Activated T-helper 17 cell treated with anti-CD3 and anti-CD28 coated beads, Interleukin-2, amount 50 U/mL, for 72 hours (primary cell): Measurements from ENCODE around the gene RNASE13. TPM values are rescaled to one million over a fixed set of nuclear protein-coding genes. Genes with fewer than 3 reads are reported as not detected.
A peak's percentile ranks its signal among the peaks of the same experiment; 100 is the strongest.
"Not testable (repeated sequence)": the region's sequence is repeated elsewhere in the genome, so short reads cannot be mapped to it uniquely, and the experiment has no call there.

Experiments used
- ATAC-seq: fragments of 150-1000 bp; cut with Tn5 transposase; replicated peaks from 2 replicates; pipeline ENCODE4 v1.10.0; 2021; ENCODE audit warnings: mild to moderate bottlenecking, moderate library complexity
- H3K27ac Mint-ChIP-seq: one replicate; pipeline ENCODE4 v1.8.0; 2022; ENCODE audit warnings: mixed read lengths
- H3K27me3 Mint-ChIP-seq: one replicate; pipeline ENCODE4 v1.8.0; 2022; ENCODE audit warnings: mixed read lengths
- H3K36me3 Mint-ChIP-seq: one replicate; pipeline ENCODE4 v1.8.0; 2022; ENCODE audit warnings: low read depth, mild to moderate bottlenecking, mixed read lengths
- H3K4me1 Mint-ChIP-seq: one replicate; pipeline ENCODE4 v1.8.0; 2022; ENCODE audit warnings: mixed read lengths
- H3K4me3 Mint-ChIP-seq: one replicate; pipeline ENCODE4 v1.8.0; 2022; ENCODE audit warnings: mild to moderate bottlenecking, mixed read lengths
- H3K9me3 Mint-ChIP-seq: one replicate; pipeline ENCODE4 v1.8.0; 2022; ENCODE audit warnings: mixed read lengths
- total RNA-seq, 2 donors: library from RNA; stranded (reverse); gene quantifications; one replicate each; pipeline ENCODE4 v1.2.3, GENCODE V29; 2022

The RNASE13 gene
- total RNA-seq, 2 donors from 2014 or later = not detected

DNA sequence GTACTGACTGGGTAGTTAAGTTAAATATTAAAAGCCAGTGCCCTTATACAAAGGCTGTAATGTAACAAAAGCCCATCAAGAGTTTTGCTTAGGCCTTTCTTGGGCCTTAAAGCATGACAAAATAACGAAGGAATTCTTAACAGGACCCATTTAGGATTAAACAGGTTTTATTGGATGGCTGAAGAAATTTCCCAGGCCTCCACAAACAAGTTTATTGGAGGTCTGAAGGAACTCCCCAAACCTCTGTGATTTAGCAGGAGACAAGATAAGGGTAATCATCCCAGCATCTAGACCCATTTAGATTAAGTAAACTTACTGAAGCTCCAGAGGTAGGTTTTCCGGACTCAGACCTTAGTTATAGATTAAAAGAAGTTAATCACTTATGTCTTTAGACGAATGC, 24.9 kb downstream of the RNASE13 start:
- not testable (repeated sequence) for ATAC-seq, H3K27ac Mint-ChIP-seq

DNA sequence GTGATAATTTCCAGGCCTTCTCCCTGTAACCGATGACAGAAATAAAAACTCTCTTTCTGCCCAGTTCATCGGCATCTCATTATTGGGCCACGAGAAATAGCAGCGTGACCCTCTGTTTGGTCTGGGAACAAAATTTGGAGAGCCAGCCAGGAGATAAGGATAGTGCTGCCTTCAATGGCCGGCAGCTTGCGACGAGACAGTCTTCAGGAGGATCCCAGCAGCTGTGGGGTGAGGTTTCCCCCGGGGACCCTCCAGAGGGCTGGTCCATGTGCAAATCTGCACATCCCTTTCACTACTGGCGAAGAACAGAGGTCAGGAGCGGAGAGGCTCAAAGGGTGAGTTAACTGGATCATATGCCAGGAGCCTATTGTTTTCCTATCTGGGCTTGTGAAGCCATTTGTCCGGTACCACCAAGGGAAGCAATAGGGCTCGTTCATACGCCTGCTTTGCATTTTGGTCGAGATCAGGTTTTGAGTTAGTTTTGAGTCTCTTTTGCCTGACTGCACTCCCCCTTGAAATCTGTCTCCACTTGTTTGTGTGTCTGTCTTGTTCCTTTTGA, 30.7 kb downstream of the RNASE13 start:
- Mint-ChIP-seq H3K27ac (no peak overlapping the region), H3K4me1 (no peaks in the 10 kb centered on the region)

More for the DNA sequence above, 24.9 kb downstream of the RNASE13 start:
- peaks cover 14% of the 10 kb centered on the region for H3K27me3 Mint-ChIP-seq
- H3K9me3 Mint-ChIP-seq, H3K36me3 Mint-ChIP-seq, H3K4me1 Mint-ChIP-seq, H3K4me3 Mint-ChIP-seq: not testable (repeated sequence)

GRCh38 chr14:21001218-21001617, 33.4 kb downstream of the RNASE13 start:
- H3K4me3 Mint-ChIP-seq = no peak overlapping the region
- ATAC-seq = no peak
- no peaks in the 10 kb centered on the region for H3K9me3 Mint-ChIP-seq
- peaks cover 21% of the 10 kb centered on the region for H3K36me3 Mint-ChIP-seq
- H3K27ac Mint-ChIP-seq = no peak overlapping the region
- H3K27me3 Mint-ChIP-seq = no peaks in the 10 kb centered on the region
- no peaks in the 10 kb centered on the region for H3K4me1 Mint-ChIP-seq

More for the DNA sequence above, 30.7 kb downstream of the RNASE13 start:
- Mint-ChIP-seq H3K36me3 (no peaks in the 10 kb centered on the region), H3K9me3 (no peaks in the 10 kb centered on the region), H3K4me3 (no peak overlapping the region), H3K27me3 (no peaks in the 10 kb centered on the region)
- no peak for ATAC-seq

GRCh38 chr14:20999591-20999990, 35.0 kb downstream of the RNASE13 start:
- Mint-ChIP-seq H3K27ac (no peak overlapping the region), H3K27me3 (no peaks in the 10 kb centered on the region), H3K9me3 (no peaks in the 10 kb centered on the region), H3K4me1 (no peaks in the 10 kb centered on the region), H3K36me3 (peaks cover 37% of the 10 kb centered on the region), H3K4me3 (no peak overlapping the region)
- no peak for ATAC-seq

- ATAC-seq = no peak
- Mint-ChIP-seq H3K27ac (peak within 1 kb of the TSS; percentile 28), H3K27me3 (no peaks in the 10 kb centered on the region), H3K4me3 (no peak within 1 kb of the TSS), H3K36me3 (peaks cover 45% of the 10 kb centered on the region), H3K4me1 (no peaks in the 10 kb centered on the region), H3K9me3 (no peaks in the 10 kb centered on the region)
Measured at GRCh38 chr14:20998674-20999366, 35.8 kb downstream of the RNASE13 start, which contains the start of gene SLC39A2. Gene SLC39A2, plus strand, starts transcription at chr14:20999293. Its CDS starts 154 bp downstream, at chr14:20999447.

DNA sequence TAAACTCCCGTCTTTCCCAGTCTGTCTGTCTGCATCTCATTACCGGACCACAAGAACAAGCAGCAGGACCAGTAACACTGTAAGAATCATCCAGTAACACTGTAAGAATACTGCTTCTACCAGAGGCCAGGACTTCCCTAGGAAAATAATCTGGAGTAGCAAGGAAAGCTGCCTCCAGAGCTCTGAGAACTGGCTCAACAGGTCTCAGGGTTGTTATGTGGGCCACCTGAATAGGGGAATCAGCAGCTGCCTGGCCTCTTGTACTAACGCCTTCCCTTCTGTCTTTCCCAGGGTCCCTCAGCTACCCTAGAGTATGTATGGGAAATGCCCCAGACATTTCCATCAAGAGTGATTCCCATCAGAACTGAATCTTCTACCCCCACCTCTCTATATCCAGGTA, 36.5 kb downstream of the RNASE13 start:
- no peak for ATAC-seq
- H3K27me3 Mint-ChIP-seq = no peaks in the 10 kb centered on the region
- no peak overlapping the region for H3K4me3 Mint-ChIP-seq
- H3K4me1 Mint-ChIP-seq = no peaks in the 10 kb centered on the region
- H3K9me3 Mint-ChIP-seq = no peaks in the 10 kb centered on the region
- H3K27ac Mint-ChIP-seq = peak overlapping the region; percentile 28
- peaks cover 52% of the 10 kb centered on the region for H3K36me3 Mint-ChIP-seq

- no peak for ATAC-seq
- H3K4me1 Mint-ChIP-seq = no peaks in the 10 kb centered on the region
- H3K9me3 Mint-ChIP-seq = no peaks in the 10 kb centered on the region
- no peaks in the 10 kb centered on the region for H3K27me3 Mint-ChIP-seq
- H3K36me3 Mint-ChIP-seq = peaks cover 57% of the 10 kb centered on the region
- H3K4me3 Mint-ChIP-seq = no peak overlapping the region
- no peak overlapping the region for H3K27ac Mint-ChIP-seq
Measured at GRCh38 chr14:20997564-20997963, 37.0 kb downstream of the RNASE13 start.

DNA sequence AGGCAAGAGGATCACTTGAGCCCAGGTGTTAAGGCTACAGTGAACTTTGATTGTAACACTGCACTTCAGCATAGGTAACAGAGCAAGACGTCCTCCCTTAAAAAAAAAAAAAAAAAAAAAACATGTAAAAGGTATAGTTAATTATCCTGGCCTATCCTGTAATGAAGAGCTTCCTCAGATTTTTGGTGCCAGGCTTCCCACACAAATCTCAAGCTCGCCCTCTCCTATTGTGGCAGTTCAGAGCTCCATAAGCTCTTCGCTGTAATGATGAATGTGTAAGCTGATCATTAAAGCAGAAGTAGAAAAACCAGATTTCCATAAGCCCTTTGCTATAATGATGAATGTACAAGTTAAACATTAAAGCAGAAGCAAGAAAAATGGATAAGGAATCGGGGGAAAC, 37.5 kb downstream of the RNASE13 start:
- no peak for ATAC-seq
- Mint-ChIP-seq H3K4me1 (peaks cover 1% of the 10 kb centered on the region), H3K36me3 (peaks cover 62% of the 10 kb centered on the region), H3K27me3 (no peaks in the 10 kb centered on the region), H3K27ac (no peak overlapping the region), H3K9me3 (no peaks in the 10 kb centered on the region), H3K4me3 (no peak overlapping the region)

DNA sequence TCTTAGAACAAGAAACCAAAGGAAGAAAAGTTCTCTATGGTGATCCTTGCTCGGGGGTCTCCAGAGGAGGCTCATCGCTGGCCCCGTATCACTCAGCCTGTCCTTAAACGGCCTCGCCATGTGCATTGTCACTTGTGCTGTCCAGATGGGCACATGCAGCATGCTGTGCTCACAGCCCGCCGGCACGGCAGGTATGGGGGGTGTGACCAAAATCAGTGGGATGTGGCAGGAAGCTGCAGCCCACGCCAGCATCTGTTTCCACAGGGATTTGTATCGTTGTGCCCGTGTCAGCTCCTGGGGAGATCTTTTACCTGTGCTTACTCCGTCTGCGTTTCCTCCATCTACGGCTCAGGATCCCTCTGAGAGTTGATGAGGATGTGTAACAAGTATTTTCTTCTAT, 38.1 kb downstream of the RNASE13 start:
- Mint-ChIP-seq H3K9me3 (no peaks in the 10 kb centered on the region), H3K36me3 (peaks cover 68% of the 10 kb centered on the region), H3K4me3 (no peak overlapping the region), H3K4me1 (peaks cover 5% of the 10 kb centered on the region), H3K27me3 (no peaks in the 10 kb centered on the region), H3K27ac (no peak overlapping the region)
- ATAC-seq = no peak

- ATAC-seq = peak; percentile 97
- Mint-ChIP-seq H3K27ac (peak within 1 kb of the TSS; percentile 91), H3K9me3 (no peaks in the 10 kb centered on the region), H3K4me1 (peaks cover 5% of the 10 kb centered on the region), H3K4me3 (peak within 1 kb of the TSS; percentile 93), H3K27me3 (no peaks in the 10 kb centered on the region), H3K36me3 (peaks cover 55% of the 10 kb centered on the region)
Measured at GRCh38 chr14:20989787-20990600, 44.6 kb downstream of the RNASE13 start, which contains the start of gene METTL17. Gene METTL17, plus strand, starts transcription at chr14:20989980. Its CDS starts 23 bp downstream, at chr14:20990003.

DNA sequence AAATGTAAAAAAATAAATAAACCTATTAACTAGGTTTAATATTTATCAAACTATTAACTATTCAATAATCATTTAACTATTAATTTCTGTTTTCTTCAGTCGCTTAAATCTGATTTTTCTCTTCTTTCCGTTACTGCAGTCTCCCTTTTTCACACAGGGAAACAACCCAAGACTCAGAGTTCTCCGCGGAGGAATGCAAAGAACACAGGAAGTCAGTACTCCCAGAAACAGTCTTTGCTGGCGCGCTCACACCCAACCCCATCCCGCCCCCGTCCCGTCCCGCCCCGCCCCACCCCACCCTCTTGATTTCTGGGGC, 45.2 kb downstream of the RNASE13 start:
- ATAC-seq = no peak
- H3K4me1 Mint-ChIP-seq = peaks cover 5% of the 10 kb centered on the region
- H3K36me3 Mint-ChIP-seq = peaks cover 50% of the 10 kb centered on the region
- peak overlapping the region; percentile 91 for H3K27ac Mint-ChIP-seq
- peak overlapping the region; percentile 93 for H3K4me3 Mint-ChIP-seq
- H3K9me3 Mint-ChIP-seq = no peaks in the 10 kb centered on the region
- H3K27me3 Mint-ChIP-seq = no peaks in the 10 kb centered on the region

- Mint-ChIP-seq H3K27ac (peak overlapping the region; percentile 91), H3K36me3 (peaks cover 44% of the 10 kb centered on the region), H3K27me3 (no peaks in the 10 kb centered on the region), H3K4me1 (peaks cover 5% of the 10 kb centered on the region), H3K9me3 (no peaks in the 10 kb centered on the region), H3K4me3 (peak overlapping the region; percentile 93)
- ATAC-seq = no peak
Measured at GRCh38 chr14:20988717-20989470, 45.7 kb downstream of the RNASE13 start.

GRCh38 chr14:20986811-20987210, 47.8 kb downstream of the RNASE13 start:
- peaks cover 23% of the 10 kb centered on the region for H3K36me3 Mint-ChIP-seq
- ATAC-seq = peak; percentile 30
- no peak overlapping the region for H3K27ac Mint-ChIP-seq

DNA sequence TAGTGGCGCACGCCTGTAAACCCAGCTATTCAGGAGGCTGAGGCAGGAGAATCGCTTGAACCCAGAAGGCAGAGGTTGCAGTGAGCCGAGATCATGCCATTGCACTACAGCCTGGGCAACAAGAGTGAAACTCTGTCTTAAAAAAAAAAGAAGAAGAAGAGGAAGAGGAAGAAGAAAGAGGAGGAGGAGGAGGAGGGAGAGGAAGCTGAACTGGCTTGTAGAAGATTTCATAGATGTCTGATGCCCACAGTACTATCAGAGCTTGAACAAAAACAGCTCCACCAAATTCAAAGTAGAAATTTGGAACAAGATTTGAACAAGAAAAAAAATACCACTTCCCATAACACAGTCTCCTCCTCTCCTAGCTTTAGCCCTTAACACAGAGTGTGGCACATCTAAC, 49.0 kb downstream of the RNASE13 start:
- ATAC-seq, H3K4me3 Mint-ChIP-seq, H3K4me1 Mint-ChIP-seq, H3K27me3 Mint-ChIP-seq, H3K27ac Mint-ChIP-seq, H3K9me3 Mint-ChIP-seq: not testable (repeated sequence)
- H3K36me3 Mint-ChIP-seq = peaks cover 12% of the 10 kb centered on the region

More at GRCh38 chr14:20986811-20987210, 47.8 kb downstream of the RNASE13 start:
- Mint-ChIP-seq H3K4me1 (peaks cover under 1% of the 10 kb centered on the region), H3K4me3 (no peak overlapping the region), H3K9me3 (no peaks in the 10 kb centered on the region), H3K27me3 (peaks cover 3% of the 10 kb centered on the region)
